HG02571 (cell line): ENCODE results near the gene MYBPH.

Source experiments
- ATAC-seq: cut with Tn5 transposase; IDR thresholded peaks from one replicate; pipeline ENCODE4 v1.9.1; 2021; ENCODE audit warnings: mild to moderate bottlenecking, moderate library complexity; ENCODE audit not compliant: unreplicated experiment

Gene MYBPH

DNA sequence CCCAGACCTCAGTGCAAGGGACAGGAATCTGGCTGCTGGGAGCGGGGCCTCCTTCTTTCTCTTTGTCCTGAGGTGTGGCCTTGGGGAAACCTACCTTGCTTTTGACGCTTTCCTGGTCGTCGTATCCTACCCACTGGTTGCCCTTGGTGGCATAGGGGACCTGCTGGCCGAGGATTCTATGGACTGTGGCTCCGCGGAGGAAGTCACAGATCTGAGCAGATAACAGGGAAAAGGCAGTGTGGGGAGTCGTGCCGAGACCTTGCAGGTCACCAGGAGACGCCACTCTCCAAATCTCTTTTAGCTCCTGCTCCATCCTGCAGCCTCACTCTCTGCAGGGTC lies 4.0 kb upstream of the MYBPH start:
- no peak for ATAC-seq

DNA sequence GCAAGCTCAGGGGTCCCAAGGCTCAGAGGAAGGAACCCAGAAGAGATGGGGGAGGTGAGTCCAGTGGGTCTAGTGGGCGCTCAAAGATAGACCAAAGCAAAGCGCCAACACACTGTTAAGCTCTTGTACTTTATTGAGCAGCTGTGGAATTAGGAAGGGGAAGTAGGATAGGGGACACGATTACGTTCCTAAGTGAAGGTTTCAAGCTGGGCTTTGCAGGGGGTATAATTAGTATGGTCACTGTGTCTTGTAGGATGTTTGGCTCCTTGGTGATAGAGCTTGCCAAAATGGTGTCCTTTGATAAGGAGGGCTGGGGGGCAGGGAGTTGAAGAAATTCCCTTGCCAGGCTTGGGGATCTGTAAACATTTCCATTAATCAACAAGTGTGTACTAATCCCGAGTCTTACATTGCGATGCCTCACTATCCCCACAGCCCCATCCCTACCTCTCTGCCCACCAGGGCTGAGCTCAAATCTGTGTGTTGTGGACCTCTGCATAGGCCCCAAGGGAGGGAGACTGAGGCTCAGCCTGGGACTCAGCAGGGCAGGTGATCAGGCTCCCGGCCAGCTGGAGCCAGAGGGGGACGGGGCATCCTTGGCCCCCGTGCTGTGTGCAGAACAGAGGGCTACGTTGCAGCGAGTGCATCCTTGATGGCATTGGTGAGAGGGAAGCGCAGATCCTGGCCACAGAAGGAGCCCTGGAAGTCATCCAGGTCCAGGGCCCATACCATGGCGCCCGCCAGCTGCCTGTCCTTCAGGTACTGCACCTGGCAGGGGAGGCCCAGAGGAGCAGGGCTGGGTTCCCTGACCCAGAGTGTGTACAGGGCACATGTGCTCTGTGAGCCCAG lies 3.4 kb upstream of the MYBPH start:
- no peak for ATAC-seq

DNA sequence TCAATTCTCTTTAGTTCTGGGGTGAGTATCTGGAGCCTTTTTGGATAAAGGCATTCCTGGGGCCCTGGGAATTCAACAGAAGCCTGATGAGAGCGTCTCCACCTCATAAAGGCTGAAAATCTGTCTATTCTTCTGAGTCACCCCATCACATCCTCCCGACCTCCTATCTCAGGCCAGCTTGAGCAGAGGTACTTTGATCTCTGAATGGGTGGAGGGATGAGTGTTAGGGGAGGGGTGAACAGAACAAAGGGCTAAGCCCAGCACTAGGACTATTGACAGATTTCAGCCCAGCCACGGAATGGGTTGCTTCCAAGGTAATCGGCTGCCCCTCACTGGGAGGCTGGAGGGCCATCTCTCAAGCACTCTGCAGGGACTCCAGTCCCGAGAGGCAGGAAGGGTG lies 2.5 kb upstream of the MYBPH start:
- ATAC-seq: no peak

DNA sequence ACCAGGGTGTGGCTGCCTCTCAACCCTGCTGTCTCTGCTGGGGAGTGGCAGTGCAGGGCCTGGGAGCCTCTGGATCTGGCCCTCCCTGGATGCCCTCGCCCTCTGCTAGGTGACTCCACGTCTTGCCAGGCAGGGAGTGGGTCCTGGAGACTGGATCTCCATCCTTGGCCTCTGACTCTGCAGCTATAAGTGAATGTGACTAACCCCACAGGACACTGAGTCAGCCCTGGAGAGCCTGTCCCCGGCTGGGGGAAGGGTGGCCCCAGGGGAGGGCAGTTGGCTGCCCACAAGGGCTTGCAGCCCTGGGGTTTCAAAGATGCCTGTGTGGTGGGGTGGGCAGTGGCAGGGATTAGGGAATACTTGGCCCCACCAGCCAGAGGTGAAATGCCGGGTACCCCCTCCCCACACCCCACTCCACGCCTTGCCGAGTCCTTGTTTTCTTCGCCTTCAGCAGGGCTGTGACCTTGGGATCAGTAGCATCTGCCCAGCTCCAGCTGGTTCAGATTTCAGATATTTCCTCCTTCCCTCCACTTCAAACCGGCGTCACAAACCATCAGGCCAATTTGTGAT lies 1.9 kb upstream of the MYBPH start:
- no peak for ATAC-seq

DNA sequence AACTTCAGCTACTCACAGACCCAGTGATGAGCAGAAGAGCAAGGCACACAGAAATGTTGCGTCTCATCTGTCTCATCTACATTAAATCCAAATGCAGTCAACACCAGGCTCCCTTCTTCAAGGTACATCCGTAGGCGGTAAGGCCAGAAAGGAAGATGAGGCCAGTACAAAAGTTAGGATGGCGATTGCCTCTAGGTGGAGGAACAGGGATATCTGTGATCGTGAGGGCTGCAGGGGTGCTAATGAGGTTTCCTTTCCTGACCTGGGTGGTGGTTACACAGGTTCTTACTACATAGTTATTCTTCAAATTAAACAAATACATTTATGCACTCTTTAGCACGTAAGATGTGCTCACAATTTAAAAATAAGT lies 1.4 kb upstream of the MYBPH start:
- no peak for ATAC-seq

DNA sequence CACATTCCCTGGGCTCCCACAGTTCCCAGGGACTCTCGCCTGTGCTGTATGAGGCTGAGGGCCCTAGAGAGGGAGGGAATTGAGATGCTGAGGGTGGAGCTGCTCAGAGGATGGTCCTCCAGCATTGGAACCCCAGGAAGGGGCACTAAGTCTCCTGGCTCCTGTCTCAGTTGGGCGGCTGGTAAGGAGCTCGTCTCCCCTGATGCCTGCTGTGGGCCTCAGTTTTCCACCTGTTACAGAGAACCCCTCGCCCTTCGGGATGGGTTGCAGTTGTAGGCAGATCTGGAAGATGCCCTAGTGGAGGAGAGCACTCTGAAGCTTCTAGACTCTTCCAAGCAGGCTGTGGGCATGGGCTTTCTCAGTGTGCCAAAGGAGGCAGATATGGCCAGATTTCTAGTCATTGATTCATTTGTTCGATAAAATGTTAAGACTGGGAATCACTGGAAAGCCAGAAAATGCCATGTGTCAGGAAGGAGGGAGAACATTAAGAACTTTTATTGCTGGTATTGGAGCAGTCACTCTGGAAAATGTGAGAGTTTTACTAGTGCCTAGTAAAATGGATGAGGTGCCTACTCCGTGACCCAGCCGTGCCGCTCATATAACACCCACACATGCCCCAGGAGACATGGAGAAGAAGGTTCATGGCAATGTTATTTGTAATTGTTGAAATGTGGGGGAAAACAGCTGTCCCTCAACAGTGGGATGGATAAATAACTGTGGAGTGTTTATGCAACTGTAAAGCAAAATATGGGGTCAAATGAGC lies 828 bp upstream of the MYBPH start:
- ATAC-seq: no peak

DNA sequence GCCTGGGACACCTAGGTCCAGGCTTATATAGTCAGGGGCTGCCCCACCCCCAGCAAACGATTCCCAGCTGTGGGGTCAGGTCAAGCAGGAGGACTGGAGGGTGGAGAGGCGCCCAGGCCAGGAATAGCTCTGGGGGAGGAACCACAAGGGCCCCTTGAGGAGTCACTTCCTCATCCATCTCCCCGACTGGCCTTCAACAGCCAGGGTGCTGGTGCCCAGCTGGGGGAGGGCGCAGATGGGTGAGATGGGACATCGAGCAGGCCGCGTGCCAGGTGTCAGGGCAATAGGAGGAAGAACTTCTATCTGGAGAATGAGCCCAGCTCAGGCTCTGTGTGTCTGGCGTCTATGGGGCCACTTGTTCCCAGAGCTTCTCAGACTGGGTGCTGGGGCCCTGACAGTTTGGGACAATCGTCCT lies 208 bp upstream of the MYBPH start:
- ATAC-seq: no peak

DNA sequence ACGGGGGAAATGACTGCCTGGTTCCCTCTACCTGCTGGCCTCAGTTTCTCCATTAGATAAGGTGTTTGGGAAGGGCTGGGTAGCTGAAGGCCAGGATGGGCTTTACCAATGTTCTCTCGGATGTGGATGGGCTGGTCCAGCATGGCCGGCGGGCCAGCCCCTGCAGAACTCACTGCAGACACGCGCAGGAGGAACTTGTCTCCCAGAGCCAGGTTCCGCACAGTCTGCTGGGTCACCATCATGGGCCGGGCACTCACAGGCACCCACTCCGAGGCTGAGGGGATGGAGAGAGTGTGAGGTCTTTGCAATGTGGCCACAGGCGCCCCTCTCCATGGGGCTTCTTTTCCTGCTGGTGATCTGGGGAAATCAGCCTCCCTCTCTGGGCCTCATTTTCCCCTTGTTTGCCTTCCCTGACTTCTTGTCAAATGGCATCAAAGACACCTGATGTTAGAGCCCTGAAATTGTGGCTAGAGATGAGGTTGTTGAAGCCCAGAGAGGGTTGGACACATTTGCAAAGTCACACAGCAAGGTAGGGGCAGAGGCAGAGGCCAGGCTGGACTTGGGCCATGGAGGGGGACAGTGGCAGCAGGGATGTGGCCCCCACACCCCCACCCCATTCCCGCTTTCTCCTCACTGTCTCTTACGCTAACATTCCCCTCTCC lies 1.2 kb downstream of the MYBPH start:
- ATAC-seq: no peak

DNA sequence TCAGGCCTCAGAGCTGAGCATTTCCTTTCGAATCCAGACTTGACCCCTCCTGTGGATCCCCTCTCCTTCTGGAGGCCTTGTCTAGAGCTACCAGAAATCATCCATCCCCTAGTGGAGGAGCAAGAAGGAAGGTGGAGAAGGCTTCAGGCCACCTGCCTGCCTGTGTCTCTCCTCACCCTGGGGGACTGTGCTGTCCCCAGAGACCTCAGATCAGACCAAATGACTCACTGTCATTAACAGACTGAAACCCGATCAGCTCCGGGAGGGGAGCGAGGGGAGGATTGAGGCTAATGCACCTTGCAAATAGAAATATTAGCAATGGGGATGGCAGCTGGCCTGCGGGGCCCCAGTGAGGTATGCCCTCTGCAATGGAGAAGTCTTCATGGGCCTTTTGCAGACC lies 2.1 kb downstream of the MYBPH start:
- ATAC-seq: no peak

DNA sequence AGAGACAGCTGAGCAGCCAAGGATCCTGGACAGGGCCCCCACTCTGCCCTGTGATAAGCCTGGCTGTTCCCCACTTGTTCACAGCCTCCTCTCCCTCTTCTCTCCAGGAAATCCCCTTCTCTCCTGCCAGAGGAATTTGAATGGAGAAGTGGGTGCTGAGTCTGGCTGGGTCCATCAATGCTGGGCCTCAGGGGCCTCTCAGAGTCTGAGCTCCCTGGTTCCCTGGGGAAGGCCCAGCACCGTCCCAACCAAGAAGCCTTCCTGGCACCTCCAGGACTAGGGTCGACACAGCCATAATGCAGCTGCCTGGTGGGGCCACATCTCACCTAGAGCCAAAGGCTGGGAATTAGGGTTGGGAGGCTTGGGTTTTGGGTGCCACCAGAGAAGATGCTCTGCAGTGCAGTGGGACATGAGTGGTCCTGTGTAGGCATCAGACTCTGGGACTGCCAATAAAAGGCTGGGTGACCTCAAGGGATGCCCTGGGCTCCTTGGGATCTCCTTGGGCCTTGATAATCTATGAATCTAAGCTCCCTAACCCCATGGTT lies 2.5 kb downstream of the MYBPH start:
- ATAC-seq: no peak

DNA sequence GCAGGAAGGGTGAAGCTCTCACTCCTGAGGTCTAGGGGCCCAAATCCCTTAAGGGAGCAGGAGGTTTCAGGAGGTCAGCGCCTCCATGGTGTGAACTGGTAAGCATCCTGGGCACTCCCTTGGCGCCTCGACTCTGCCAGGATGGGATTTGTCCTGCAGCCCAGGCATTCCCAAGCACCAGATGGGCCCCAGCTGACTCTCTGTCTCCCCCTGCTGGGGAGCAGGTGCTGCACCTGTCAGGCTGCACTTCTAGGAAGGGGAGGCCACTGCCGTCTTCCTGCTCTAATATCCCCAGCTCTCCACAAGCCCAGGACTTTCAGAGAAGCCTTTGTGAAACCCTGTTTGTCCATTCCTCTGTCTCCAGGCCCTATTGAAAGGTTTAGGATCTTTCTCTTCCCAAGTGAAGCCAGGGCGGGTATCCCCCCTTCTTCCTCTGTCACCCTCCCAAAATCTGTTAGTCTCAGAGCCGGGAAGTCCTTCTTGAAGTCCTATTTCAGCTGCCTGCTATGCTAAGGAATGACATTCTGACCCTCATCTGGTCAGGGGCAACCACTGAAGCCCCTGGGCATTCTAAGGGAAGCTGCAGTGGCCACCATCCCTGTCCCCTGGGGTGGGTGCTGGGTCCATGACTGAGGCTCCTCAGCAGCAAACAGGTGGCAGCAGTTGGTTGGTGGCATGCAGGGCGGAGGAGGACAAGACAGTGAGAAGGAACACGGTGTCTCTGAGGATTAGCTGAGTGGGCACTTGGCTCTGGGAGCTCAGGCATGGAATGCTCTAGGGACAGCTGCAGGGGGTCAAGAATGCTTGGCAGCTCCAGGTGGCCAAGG lies 3.2 kb downstream of the MYBPH start:
- no peak for ATAC-seq

DNA sequence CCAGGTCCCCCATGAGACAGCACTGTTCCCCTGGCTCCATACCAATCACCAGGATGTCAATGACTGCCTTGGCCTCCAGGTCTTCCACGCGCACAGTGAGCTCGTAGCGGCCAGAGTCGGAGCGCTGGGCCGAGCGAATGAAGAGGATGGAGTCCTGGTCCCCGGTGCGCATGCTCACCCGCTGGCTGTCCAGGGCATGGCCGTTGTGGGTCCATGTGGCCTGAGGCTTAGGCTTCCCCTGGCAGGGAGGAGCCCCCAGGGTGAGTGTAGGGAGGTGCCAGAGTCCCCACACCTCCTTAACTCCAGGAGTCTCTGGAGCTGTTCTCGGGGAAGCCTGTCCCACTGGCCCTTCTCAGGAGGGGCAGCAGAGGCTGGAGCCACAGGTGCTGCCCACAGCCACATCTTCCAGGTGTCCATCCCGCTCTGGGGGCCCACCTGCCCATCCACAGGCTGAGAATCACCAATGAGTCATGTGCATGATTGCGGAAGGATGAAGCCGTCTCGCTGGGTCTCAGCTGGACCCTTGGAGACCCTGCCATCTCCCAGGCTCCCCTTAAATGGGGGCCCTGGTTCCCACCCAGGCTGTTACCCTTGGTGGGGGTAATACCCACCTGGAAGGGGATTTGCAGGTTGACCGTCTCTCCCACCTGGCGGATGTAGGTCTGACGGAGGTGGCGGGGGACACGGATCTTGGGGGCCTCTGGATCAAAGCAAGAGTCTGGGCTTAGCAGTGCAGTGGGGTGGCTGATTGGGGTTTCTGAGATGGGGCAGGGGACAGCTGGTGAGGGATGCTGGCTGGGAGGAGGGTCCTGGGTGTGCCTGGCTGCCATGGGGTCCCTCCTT lies 4.1 kb downstream of the MYBPH start:
- no peak for ATAC-seq

DNA sequence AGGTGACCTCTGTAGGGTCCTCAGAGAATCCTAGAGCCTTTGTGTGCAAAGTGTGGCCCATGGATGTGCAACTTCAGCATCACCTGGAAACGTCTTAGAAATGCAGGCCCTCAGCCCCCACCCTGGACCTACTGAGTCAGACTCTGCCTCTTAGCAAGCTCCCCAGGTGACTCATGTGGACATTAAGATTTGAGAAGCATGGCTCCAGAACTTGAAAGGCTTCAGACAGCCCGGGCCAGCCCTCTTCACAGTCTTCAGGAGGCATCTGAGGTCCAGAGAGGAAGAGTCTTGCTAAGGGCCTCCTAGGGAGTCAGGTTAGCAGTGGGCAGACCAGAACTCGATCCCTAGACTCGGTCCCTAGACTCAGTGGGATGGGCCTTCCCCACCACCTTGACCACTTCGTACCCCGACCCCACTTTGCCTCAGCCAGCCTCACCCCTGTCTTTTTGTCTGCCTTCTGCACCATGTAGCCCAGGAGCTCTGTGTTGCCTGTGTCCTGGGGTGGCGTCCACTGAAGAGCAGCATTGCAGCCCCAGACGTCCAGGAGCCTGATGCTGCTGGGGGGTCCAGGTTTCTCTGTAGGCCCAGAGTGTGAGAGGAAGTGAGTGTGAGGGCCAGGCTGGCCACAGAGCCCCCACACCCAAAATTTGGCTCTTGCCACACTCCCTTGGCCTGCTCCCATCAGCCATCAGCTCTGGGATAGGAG lies 4.8 kb downstream of the MYBPH start:
- no peak for ATAC-seq

DNA sequence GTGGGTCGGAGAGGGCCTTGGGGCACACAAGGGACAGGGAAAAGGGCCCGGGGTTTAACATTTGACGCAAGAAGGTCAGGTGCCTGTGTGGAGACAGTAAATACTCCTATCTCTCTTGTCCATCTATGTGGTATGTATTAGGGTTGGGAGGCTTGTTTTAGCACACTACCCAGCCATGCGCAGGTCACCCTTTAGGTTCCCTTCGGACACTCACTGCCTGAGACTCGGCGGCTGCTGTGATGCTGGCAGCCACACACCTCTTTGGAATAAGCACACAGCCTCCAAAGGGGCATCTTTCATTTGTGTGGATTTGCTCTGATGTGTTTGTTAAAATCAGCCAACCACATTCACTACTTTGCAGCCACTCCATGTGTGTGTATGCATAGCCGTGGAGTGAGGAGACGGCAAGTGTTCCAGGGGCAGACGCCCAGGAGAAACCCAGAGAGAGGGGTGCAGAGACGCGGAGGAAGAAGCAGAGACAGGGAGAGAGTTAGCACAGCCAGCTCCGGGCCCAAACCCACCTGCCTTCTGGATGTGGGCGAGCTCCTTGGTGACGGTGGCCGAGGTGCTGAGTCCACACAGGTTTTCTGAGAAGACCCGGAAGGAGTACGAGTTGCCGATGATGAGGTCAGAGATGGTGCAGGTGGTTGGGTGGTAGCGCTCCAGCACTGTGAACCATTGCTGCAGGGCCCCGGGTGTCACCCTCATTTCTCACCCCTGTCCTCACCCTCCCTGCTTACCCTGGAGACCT lies 5.7 kb downstream of the MYBPH start:
- no peak for ATAC-seq

DNA sequence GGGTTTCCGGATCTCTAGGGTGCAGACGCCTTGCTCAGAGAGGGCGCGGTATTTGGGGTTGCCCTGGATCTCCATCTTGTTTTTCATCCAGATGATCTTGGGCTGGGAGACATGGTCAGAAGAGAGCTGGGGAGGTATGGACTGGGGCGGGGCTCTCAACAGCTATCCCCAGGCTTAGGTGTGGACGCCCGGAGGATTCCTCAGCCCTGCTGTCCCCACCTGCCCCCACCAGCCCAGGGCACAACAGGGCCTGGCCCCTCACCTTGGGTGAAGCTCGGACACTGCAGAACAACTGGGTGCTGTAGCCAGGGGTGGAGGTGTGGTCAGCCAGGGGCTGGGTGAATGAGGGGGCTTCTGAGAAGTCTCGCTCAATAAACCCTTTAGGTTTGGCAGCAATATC lies 6.6 kb downstream of the MYBPH start:
- ATAC-seq: no peak

DNA sequence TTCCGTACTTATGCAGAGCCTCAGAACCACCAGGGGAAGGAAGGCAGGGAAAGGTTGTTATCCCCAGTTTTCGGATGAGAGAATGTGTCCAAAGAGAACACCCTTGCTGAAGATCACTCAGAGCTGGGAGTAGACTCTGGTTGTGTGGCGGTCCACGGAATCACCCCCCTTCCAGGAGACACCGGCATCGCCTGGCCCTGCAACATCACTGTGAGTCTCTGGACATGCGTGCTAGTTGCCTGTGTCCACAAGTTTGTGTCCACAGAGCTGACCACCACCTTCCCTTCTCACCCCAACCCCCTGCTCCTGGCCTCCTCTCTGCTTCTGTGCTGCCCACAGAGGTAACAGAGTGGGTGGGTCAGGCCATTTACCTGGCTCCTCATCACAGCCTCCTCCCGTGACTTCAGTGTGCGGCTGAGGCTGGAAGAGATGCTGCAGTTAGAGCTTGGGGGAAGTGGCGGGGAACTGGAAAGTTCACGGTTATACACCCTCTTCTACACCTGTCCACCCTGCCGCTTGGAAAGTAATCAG lies 7.3 kb downstream of the MYBPH start:
- no peak for ATAC-seq

DNA sequence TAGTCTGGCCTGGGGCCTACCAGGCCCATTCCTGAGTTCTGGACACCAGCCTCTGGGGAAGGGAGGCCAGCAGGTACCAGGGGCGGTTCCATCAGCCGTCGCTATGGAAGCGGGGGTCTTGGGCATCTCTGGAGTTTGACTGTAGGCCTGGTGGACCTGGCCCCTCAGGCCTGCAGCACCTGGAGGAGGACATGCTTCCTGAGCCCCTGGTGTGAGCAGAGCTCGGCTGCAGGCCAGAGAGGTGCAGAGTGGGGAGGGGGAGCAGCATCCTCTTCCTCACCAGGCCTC lies 7.8 kb downstream of the MYBPH start:
- ATAC-seq: no peak
